GM12878 (cell line): ENCODE data around the gene ABCB8. TPM values are rescaled to one million over a fixed set of nuclear protein-coding genes. Genes with fewer than 3 reads are reported as not detected.

Source experiments
- ATAC-seq: fragments of 200-7000 bp; cut with Tn5 transposase; 3 replicates; pipeline ENCODE4 v1.9.1; 2020; ENCODE audit warnings: mild to moderate bottlenecking, moderate library complexity
- BruUV-seq: library from RNA; stranded (reverse); fragments of 400-500 nt; replicated peaks from 2 replicates; lab custom pipeline; 2021; lab: Mats Ljungman, UMichigan
- CTCF ChIA-PET: fragments of 300-600 bp; sonication (Branson Sonifier 250); formaldehyde crosslinking; extraction: SDS; loops from one replicate; lab custom pipeline; 2021; ENCODE audit warnings: inconsistent platforms; lab: Yijun Ruan, JAX
- POLR2A ChIA-PET: fragments of 350-600 bp; formaldehyde crosslinking; extraction: SDS; loops from one replicate; lab custom pipeline; 2021; ENCODE audit warnings: inconsistent platforms; lab: Charles Lee
- RAD21 ChIA-PET: fragments of 300-600 bp; sonication (Branson Sonifier 250); formaldehyde crosslinking; loops from one replicate; lab custom pipeline; 2023; ENCODE audit warnings: antibody characterized with exemption; ENCODE audit not compliant: unreplicated experiment; lab: Charles Lee
- SMC1A ChIA-PET: fragments of 300-600 bp; sonication (Branson Sonifier 250); formaldehyde crosslinking; loops from one replicate; lab custom pipeline; 2023; ENCODE audit not compliant: unreplicated experiment, uncharacterized antibody; lab: Charles Lee
- DNase-seq: peaks from one replicate; pipeline ENCODE4 v3.0.0-alpha.2; 2011; ENCODE audit warnings: low read depth, low spot score
- FAIRE-seq: peaks from 3 replicates; lab custom pipeline; 2011; peaks lifted over from hg19 to GRCh38; lab: Jason Lieb, UNC
- H2AFZ ChIP-seq: 2 replicates; pipeline ENCODE4 v1.6.0; 2011; ENCODE audit warnings: low read depth, low read length, control low read depth; ENCODE audit not compliant: control insufficient read depth
- H3K27ac ChIP-seq: 2 replicates; pipeline ENCODE4 v1.5.1; 2011; ENCODE audit warnings: control low read depth; ENCODE audit not compliant: control insufficient read depth, insufficient read depth
- H3K27me3 ChIP-seq, 2 experiments: replicated peaks in 1 of 2; 2 replicates each; pipeline versions ENCODE4 v1.6.0 to v1.6.1; 2011; ENCODE audit warnings: low read length in 1 of 2; ENCODE audit not compliant: control insufficient read depth in 2 of 2, insufficient read depth in 2 of 2
- H3K36me3 ChIP-seq, 2 experiments: 2 replicates each; pipeline ENCODE4 v1.5.1; 2011; ENCODE audit warnings: low read length in 1 of 2; ENCODE audit not compliant: control insufficient read depth in 2 of 2, insufficient read depth in 2 of 2
- H3K4me1 ChIP-seq: 2 replicates; pipeline ENCODE4 v1.6.1; 2011; ENCODE audit warnings: mild to moderate bottlenecking, low read length, moderate library complexity, mixed read lengths; ENCODE audit not compliant: control insufficient read depth, insufficient read depth
- H3K4me2 ChIP-seq: 2 replicates; pipeline ENCODE4 v1.6.0; 2011; ENCODE audit warnings: control low read depth; ENCODE audit not compliant: control insufficient read depth, insufficient read depth
- H3K4me3 ChIP-seq: fragments of 200-600 bp; sonication (generic); 2 replicates; pipeline ENCODE4 v1.5.1; 2016
- H3K79me2 ChIP-seq: 2 replicates; pipeline ENCODE4 v1.6.0; 2011; ENCODE audit warnings: low read length; ENCODE audit not compliant: control insufficient read depth, insufficient read depth
- H3K9ac ChIP-seq: 2 replicates; pipeline ENCODE4 v1.8.0; 2011; ENCODE audit warnings: low read length, control low read depth, mixed read lengths; ENCODE audit not compliant: control insufficient read depth, insufficient read depth
- H3K9me3 ChIP-seq: replicated peaks from 3 replicates; pipeline ENCODE4 v1.5.1; 2011; ENCODE audit warnings: mild to moderate bottlenecking, low read length; ENCODE audit not compliant: control insufficient read depth, insufficient read depth
- H4K20me1 ChIP-seq: 2 replicates; pipeline ENCODE4 v1.6.0; 2011; ENCODE audit not compliant: control insufficient read depth, insufficient read depth
- MLLT1 ChIP-seq: fragments of 450-650 bp; IDR thresholded peaks from 2 replicates; pipeline ENCODE4 v1.6.1; 2016; ENCODE audit warnings: mild to moderate bottlenecking
- NRF1 ChIP-seq: conservative IDR thresholded peaks from 2 replicates; pipeline ENCODE4 v1.6.1; 2011; ENCODE audit warnings: mild to moderate bottlenecking, low read depth, low read length, improper control_type of control experiment
- SPI1 ChIP-seq: IDR thresholded peaks from 2 replicates; pipeline ENCODE4 v1.6.1; 2011; ENCODE audit warnings: low read depth, mild to moderate bottlenecking, low read length, moderate library complexity, borderline replicate concordance; ENCODE audit not compliant: insufficient read depth
- WGBS: methylation state at CpG from one replicate; pipeline ENCODE4 v1.1.6; 2016; ENCODE audit warnings: low lambda C conversion rate; ENCODE audit not compliant: insufficient replicate concordance, insufficient coverage; ENCODE audit errors: missing lambda C conversion rate; 5-methylcytosine and 5-hydroxymethylcytosine counted together
- in situ Hi-C: fragments of 300-500 bp; cut with MboI; formaldehyde crosslinking; loops from 9 replicates; pipeline ENCODE4 v1.14.3; 2018; ENCODE audit warnings: mixed read lengths
- intact Hi-C: fragments of 100-400 bp; cut with micrococcal nuclease; formaldehyde crosslinking; loops from one replicate; pipeline ENCODE4 v1.14.2; 2022; ENCODE audit not compliant: unreplicated experiment
- polyA plus RNA-seq, 11 experiments: library from polyadenylated mRNA; depleted of rRNA in 4 of 11; unstranded in 6 of 11; stranded (reverse) in 5 of 11; fragments of >200 nt; fragmentation: Nextera tagmentation in 4 of 11; fragmentation: Illumina TruSeq in 1 of 11; extraction: Ambion mirVana in 4 of 11; extraction: Trizol in 1 of 11; gene quantifications; 1 replicate in 1 of 11; 2 replicates in 10 of 11; pipeline versions ENCODE4 v1.2.1 to v1.2.3, GENCODE V29; 2011 to 2016; ENCODE audit warnings: inconsistent platforms in 2 of 11, missing spikeins in 2 of 11, low read depth in 1 of 11
- total RNA-seq, 4 experiments: library from RNA; depleted of rRNA in 3 of 4; stranded (reverse); fragments of >200 nt in 3 of 4; fragmentation: Illumina TruSeq in 1 of 4; extraction: Trizol in 1 of 4; gene quantifications; 2 replicates each; pipeline versions ENCODE4 v1.2.1 to v1.2.3, GENCODE V29; 2013 to 2021
- TF ChIP-seq, protein P1 (sequence below): fragments of 450-650 bp; IDR thresholded peaks from 2 replicates; pipeline ENCODE4 v1.6.1; 2017; ENCODE audit warnings: mild to moderate bottlenecking

The ABCB8 gene
- total and polyA plus RNA-seq, 10 of the 15 experiments (the other 5 are each of a cell fraction or from before 2014, with no cell fraction given): 0.77 to 34.8 (median 18.9) TPM

GRCh38 chr7:151095123-151095797 lies 67.0 kb downstream of the ABCB8 start:
- ChIA-PET CTCF (interaction anchor here (3.4 kb wide), 1 partner anchor 15 kb away, joined by 19 read pairs; no protein-coding TSS in a partner anchor), POLR2A (interaction anchor here (0.5 kb wide), 1 partner anchor 422 kb away, joined by 4 read pairs; no protein-coding TSS in a partner anchor), RAD21 (no interaction called here), SMC1A (interaction anchor here (0.8 to 1.0 kb wide), 2 partner anchors 16 to 313 kb away, joined by 3 read pairs; no protein-coding TSS in a partner anchor)
- 77% methylated on average over 10 of the region's 10 CpGs for WGBS
- DNase-seq (no peak), FAIRE-seq (no peak), ATAC-seq (0 out of 3 replicates have a peak, but pooled peaks have one; percentile 25)
- no peaks in the 10 kb centered on the region for H3K9me3 ChIP-seq
- intact Hi-C loops (no loop called here), in situ Hi-C loops (no loop called here)
- H3K9ac ChIP-seq: no peak overlapping the region
- H3K27me3 ChIP-seq: no peaks in the 10 kb centered on the region
- peaks cover 0 to 5% of the 10 kb centered on the region in 2 experiments; a peak in 3 of 4 replicates for H3K36me3 ChIP-seq
- H3K4me2 ChIP-seq: no peak overlapping the region
- TF ChIP-seq, protein P1, sequence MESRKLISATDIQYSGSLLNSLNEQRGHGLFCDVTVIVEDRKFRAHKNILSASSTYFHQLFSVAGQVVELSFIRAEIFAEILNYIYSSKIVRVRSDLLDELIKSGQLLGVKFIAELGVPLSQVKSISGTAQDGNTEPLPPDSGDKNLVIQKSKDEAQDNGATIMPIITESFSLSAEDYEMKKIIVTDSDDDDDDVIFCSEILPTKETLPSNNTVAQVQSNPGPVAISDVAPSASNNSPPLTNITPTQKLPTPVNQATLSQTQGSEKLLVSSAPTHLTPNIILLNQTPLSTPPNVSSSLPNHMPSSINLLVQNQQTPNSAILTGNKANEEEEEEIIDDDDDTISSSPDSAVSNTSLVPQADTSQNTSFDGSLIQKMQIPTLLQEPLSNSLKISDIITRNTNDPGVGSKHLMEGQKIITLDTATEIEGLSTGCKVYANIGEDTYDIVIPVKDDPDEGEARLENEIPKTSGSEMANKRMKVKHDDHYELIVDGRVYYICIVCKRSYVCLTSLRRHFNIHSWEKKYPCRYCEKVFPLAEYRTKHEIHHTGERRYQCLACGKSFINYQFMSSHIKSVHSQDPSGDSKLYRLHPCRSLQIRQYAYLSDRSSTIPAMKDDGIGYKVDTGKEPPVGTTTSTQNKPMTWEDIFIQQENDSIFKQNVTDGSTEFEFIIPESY: no peak
- TF ChIP-seq MLLT1 (no peak), NRF1 (no peak), SPI1 (no peak)
- no peak overlapping the region for H3K4me3 ChIP-seq
- H4K20me1 ChIP-seq: no peaks in the 10 kb centered on the region; the same call in 1 of the 2 replicates
- no peak overlapping the region for H2AFZ ChIP-seq
- H3K4me1 ChIP-seq: no peaks in the 10 kb centered on the region; the same call in 1 of the 2 replicates
- no TSS peak for BruUV-seq
- peaks cover 48% of the 10 kb centered on the region for H3K79me2 ChIP-seq
- no peak overlapping the region for H3K27ac ChIP-seq
